CD4-positive, alpha-beta T cell (primary cell): ENCODE results near the gene IL1R1. TPM values are rescaled to one million over a fixed set of nuclear protein-coding genes. Genes with fewer than 3 reads are reported as not detected.
A peak's percentile ranks its signal among the peaks of the same experiment; 100 is the strongest.

ENCODE experiments used
- ATAC-seq: fragments of 200-7000 bp; cut with Tn5 transposase; one replicate; pipeline ENCODE4 v1.10.0; 2022; ENCODE audit warnings: mild to moderate bottlenecking; ENCODE audit not compliant: poor library complexity
- CTCF ChIA-PET: fragments of 350-600 bp; sonication (Branson Sonifier 250); formaldehyde crosslinking; loops from one replicate; lab custom pipeline; 2021; ENCODE audit warnings: antibody characterized with exemption, inconsistent platforms; lab: Charles Lee
- POLR2A ChIA-PET: fragments of 350-600 bp; sonication (Branson Sonifier 250); formaldehyde crosslinking; loops from one replicate; lab custom pipeline; 2021; ENCODE audit warnings: antibody characterized with exemption, inconsistent platforms; lab: Charles Lee
- DNase-seq, 14 experiments: peaks; one replicate each; pipeline ENCODE4 v3.0.0-alpha.2; 2013 to 2020; ENCODE audit warnings: mixed read lengths in 2 of 14
- H3K27ac ChIP-seq, 2 donors: one replicate each; pipeline versions ENCODE4 v1.5.1 to v1.7.0; 2013; ENCODE audit warnings: low read length in 2 of 2, low read depth in 1 of 2, mild to moderate bottlenecking in 1 of 2
- H3K27me3 ChIP-seq, 2 experiments: 1 replicate in 1 of 2; 2 replicates in 1 of 2; pipeline versions ENCODE4 v1.6.1 to v1.7.0; 2013; ENCODE audit warnings: low read length in 2 of 2, control low read depth in 1 of 2, mild to moderate bottlenecking in 1 of 2, moderate library complexity in 1 of 2; ENCODE audit not compliant: insufficient read depth in 2 of 2, control insufficient read depth in 1 of 2
- H3K36me3 ChIP-seq: one replicate; pipeline ENCODE4 v1.6.1; 2013; ENCODE audit warnings: low read length, control low read depth; ENCODE audit not compliant: insufficient read depth
- H3K4me1 ChIP-seq: one replicate; pipeline ENCODE4 v1.6.1; 2013; ENCODE audit warnings: low read length, control low read depth; ENCODE audit not compliant: insufficient read depth
- H3K4me3 ChIP-seq: one replicate; pipeline ENCODE4 v1.5.1; 2013; ENCODE audit warnings: mild to moderate bottlenecking, low read length, moderate library complexity
- H3K9me3 ChIP-seq, 2 experiments: 1 replicate in 1 of 2; 2 replicates in 1 of 2; pipeline versions ENCODE4 v1.6.1 to v1.7.0; 2013; ENCODE audit warnings: low read length in 2 of 2, mild to moderate bottlenecking in 2 of 2, control low read depth in 1 of 2, moderate library complexity in 1 of 2; ENCODE audit not compliant: control insufficient read depth in 1 of 2, insufficient read depth in 1 of 2
- H3K27ac Mint-ChIP-seq: one replicate; pipeline ENCODE4 v1.8.0; 2020; ENCODE audit warnings: mixed read lengths
- H3K27me3 Mint-ChIP-seq: one replicate; pipeline ENCODE4 v1.8.0; 2021; ENCODE audit warnings: mixed read lengths
- H3K36me3 Mint-ChIP-seq: one replicate; pipeline ENCODE4 v1.8.0; 2021; ENCODE audit warnings: low read depth, mixed read lengths
- H3K4me1 Mint-ChIP-seq: one replicate; pipeline ENCODE4 v1.8.0; 2021; ENCODE audit warnings: low read depth, mixed read lengths
- H3K4me3 Mint-ChIP-seq: one replicate; pipeline ENCODE4 v1.8.0; 2020; ENCODE audit warnings: mild to moderate bottlenecking, mixed read lengths
- H3K9me3 Mint-ChIP-seq: one replicate; pipeline ENCODE4 v1.8.0; 2020; ENCODE audit warnings: mixed read lengths
- intact Hi-C, 2 experiments: fragments of 100-400 bp; cut with DNase I in 1 of 2; cut with micrococcal nuclease in 1 of 2; formaldehyde crosslinking; loops; one replicate each; pipeline versions ENCODE4 v1.15.1 to v1.9.0; 2023 to 2025; cut with DNase I, micrococcal nuclease
- total RNA-seq, 174 experiments: library from RNA in 2 of 174; stranded (reverse) in 2 of 174; gene quantifications; one replicate each; pipeline ENCODE4 v1.2.3 and lab custom pipeline; 2021 to 2026
- TF ChIP-seq, protein P1 (sequence below): fragments of 200-600 bp; IDR thresholded peaks from one replicate; pipeline ENCODE4 v1.8.0; 2022; ENCODE audit warnings: antibody characterized with exemption, mild to moderate bottlenecking

Gene IL1R1
- total RNA-seq, 2 experiments from 2014 or later = 0.22 to 0.49 TPM

DNA sequence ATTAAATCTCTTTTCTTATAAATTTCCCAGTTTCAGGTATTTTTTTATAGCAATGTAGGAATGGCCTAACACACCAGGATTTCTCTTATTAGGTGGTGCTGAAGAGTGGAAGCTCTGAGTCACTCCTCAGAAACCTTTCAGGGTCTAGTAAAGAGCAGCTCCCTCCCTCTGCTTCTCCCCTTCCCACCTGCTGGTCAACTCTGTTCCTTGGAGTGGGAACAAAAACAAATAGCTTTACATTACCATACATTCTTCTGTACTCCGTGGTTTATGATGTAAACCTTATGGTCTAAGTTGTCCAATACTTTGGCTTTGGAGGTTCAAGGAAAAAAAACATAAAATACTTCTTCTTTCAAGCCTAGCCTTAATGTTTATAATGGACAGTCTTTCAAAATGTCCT, 2.7 kb upstream of the IL1R1 start:
- peaks cover 18% of the 10 kb centered on the region for H3K4me1 ChIP-seq
- ChIA-PET CTCF (no interaction called here), POLR2A (no interaction called here)
- peaks cover 14 to 22% of the 10 kb centered on the region in 2 experiments for H3K9me3 ChIP-seq
- H3K36me3 ChIP-seq = no peaks in the 10 kb centered on the region
- Mint-ChIP-seq H3K4me1 (peaks cover 16% of the 10 kb centered on the region), H3K27ac (no peak overlapping the region), H3K9me3 (no peaks in the 10 kb centered on the region), H3K27me3 (peaks cover 42% of the 10 kb centered on the region), H3K4me3 (no peak overlapping the region), H3K36me3 (peaks cover 3% of the 10 kb centered on the region)
- H3K4me3 ChIP-seq = no peak overlapping the region
- H3K27me3 ChIP-seq = peaks cover 17 to 28% of the 10 kb centered on the region in 2 experiments
- intact Hi-C loops = no loop called here
- DNase-seq (no peak), ATAC-seq (no peak)
- TF ChIP-seq, protein P1, sequence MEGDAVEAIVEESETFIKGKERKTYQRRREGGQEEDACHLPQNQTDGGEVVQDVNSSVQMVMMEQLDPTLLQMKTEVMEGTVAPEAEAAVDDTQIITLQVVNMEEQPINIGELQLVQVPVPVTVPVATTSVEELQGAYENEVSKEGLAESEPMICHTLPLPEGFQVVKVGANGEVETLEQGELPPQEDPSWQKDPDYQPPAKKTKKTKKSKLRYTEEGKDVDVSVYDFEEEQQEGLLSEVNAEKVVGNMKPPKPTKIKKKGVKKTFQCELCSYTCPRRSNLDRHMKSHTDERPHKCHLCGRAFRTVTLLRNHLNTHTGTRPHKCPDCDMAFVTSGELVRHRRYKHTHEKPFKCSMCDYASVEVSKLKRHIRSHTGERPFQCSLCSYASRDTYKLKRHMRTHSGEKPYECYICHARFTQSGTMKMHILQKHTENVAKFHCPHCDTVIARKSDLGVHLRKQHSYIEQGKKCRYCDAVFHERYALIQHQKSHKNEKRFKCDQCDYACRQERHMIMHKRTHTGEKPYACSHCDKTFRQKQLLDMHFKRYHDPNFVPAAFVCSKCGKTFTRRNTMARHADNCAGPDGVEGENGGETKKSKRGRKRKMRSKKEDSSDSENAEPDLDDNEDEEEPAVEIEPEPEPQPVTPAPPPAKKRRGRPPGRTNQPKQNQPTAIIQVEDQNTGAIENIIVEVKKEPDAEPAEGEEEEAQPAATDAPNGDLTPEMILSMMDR = no peak
- H3K27ac ChIP-seq = no peak overlapping the region

DNA sequence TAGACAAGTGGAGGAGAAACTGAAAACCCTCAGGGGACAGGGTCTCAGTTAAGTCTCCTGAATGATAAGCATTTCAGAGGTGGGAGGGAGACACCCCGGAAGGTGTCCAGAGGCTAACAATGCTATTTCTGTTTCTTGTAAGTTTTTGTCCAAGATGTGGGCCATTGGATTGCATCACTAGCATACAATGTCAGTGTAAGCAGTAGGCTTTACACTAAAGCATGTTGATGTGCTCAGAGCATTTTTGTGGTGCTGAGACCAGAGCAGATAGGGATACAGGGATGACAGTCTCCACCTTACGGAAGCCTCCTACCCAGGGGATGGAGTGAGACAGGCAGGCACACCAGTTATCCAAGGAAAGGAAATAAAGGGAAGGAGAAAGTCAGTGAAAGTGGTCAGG, 2.2 kb upstream of the IL1R1 start:
- Histone ChIP-seq H3K4me3 (no peak overlapping the region), H3K27ac (no peak overlapping the region), H3K36me3 (no peaks in the 10 kb centered on the region), H3K9me3 (peaks cover 19 to 27% of the 10 kb centered on the region in 2 experiments), H3K4me1 (peaks cover 18% of the 10 kb centered on the region), H3K27me3 (peaks cover 17 to 30% of the 10 kb centered on the region in 2 experiments)
- ChIA-PET POLR2A (no interaction called here), CTCF (no interaction called here)
- DNase-seq (no peak), ATAC-seq (no peak)
- H3K4me3 Mint-ChIP-seq = no peak overlapping the region
- peaks cover 16% of the 10 kb centered on the region for H3K4me1 Mint-ChIP-seq
- intact Hi-C loops = no loop called here
- H3K9me3 Mint-ChIP-seq = no peaks in the 10 kb centered on the region
- H3K27me3 Mint-ChIP-seq = peaks cover 48% of the 10 kb centered on the region
- peaks cover 6% of the 10 kb centered on the region for H3K36me3 Mint-ChIP-seq
- TF ChIP-seq, protein P1 = no peak
- no peak overlapping the region for H3K27ac Mint-ChIP-seq

DNA sequence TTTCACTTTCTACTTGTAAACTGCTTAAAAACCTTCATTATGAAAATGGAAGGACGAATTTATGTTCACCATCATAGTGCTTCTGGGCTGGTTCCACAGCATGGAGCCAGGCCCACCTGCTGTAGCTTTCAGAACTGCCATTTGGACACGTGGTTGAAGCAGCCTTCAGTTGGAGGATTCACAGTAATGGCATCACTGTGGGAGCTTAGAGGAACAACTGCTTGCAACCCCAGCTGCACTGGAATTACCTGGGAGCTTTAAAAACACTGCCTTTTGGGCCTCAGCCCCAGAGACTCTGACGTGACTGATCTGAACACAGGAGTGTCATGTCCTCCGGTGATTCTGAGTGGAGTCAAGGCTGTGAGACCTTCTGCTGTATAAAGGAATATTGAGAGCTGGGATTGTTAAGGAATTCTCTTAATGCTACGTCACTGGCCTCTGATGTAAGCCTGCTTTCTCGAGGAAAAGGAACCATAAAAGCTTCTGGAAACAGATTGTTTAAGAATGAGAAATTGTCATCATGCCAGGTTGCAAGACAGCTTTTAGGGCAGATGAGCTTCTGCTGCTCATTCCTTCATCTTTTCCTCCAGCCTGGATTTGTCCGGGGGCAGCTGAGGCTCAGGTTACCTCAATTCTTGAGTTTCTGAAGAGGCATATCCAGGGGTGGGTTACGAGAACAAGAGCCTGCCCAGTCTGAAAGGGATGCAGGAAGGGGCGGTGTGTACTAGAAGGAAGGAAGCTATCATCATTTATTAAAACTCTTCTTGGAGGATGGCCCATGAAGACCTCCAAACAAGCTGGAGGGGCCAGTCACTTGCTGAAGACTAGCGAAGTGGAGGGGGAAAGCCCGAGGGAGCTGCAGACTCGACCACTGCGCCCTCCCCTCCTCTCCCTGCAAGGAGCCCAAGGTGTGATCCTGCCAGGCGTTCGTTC, 1.3 kb upstream of the IL1R1 start:
- ATAC-seq (no peak), DNase-seq (no peak)
- peaks cover 27 to 31% of the 10 kb centered on the region in 2 experiments for H3K9me3 ChIP-seq
- H3K27me3 Mint-ChIP-seq = peaks cover 48% of the 10 kb centered on the region
- peaks cover 16% of the 10 kb centered on the region for H3K4me1 Mint-ChIP-seq
- H3K27ac Mint-ChIP-seq = no peak overlapping the region
- peaks cover 18% of the 10 kb centered on the region for H3K4me1 ChIP-seq
- TF ChIP-seq, protein P1 = no peak
- no peak overlapping the region for H3K4me3 ChIP-seq
- H3K27me3 ChIP-seq = peaks cover 17 to 30% of the 10 kb centered on the region in 2 experiments
- H3K27ac ChIP-seq = no peak overlapping the region
- intact Hi-C loops = no loop called here
- peaks cover under 1% of the 10 kb centered on the region for H3K9me3 Mint-ChIP-seq
- H3K36me3 ChIP-seq = no peaks in the 10 kb centered on the region
- H3K4me3 Mint-ChIP-seq = peak overlapping the region; percentile 18
- ChIA-PET CTCF (no interaction called here), POLR2A (no interaction called here)
- peaks cover 11% of the 10 kb centered on the region for H3K36me3 Mint-ChIP-seq
